HG02981 (cell line): Measurements from ENCODE around the gene CFAP45.

Experiments used
- ATAC-seq: cut with Tn5 transposase; IDR thresholded peaks from one replicate; pipeline ENCODE4 v1.9.1; 2021; ENCODE audit warnings: mild to moderate bottlenecking, moderate library complexity; ENCODE audit not compliant: unreplicated experiment

The CFAP45 gene

GRCh38 chr1:159880430-159880829 lies 19.5 kb downstream of the CFAP45 start:
- ATAC-seq: no peak

GRCh38 chr1:159879977-159880376 lies 20.0 kb downstream of the CFAP45 start:
- no peak for ATAC-seq

DNA sequence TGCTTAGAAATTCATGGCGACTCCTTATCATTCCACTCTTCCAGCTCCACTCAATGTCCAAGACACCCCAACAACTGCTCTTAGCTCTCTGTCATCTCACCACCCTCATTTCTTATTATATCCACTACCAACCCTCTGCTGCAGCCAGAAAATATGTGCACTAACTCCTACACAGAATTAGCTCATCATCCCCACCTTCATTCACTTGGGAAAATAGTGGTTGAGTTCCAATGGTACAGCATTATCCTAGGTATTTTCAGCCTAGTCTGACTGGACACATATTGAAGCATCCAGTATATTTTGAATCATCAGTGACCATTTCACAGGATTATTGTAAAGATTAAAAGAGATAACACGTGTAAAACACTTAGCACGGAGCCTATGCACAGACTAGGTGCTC lies 20.8 kb downstream of the CFAP45 start:
- no peak for ATAC-seq

DNA sequence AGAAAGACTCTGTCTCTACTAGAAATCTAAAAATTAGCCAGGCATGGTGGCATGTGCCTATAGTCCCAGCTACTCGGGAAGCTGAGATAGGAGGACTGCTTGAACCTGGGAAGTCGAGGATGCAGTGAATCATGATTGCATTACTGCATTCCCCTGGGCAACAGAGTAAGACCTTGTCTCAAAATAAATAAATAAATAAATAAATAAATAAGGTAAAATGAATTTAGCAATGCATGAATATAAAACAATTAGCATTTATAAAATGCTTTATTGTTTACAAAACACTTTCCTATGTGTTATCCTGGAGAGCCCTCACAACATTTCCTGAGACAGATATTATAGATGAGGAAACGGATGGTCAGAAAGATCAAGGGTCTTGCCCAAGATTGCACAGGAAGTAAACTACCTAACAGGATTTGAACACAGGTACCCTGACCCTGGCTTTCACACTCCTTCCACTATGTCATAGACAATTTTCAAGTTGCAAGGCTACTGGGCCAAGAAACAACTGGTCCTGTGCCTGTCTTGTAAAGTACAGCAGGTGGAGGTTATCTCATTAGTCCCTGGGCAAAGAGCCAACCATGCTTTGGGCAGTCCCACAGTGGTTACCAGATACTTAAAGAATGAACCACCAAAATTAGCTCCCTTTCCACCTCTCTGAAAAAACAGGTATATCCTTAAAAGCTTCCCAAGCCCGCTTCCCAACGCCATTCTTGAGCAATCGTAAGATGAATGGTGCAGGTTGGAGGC lies 22.1 kb downstream of the CFAP45 start:
- ATAC-seq: no peak

DNA sequence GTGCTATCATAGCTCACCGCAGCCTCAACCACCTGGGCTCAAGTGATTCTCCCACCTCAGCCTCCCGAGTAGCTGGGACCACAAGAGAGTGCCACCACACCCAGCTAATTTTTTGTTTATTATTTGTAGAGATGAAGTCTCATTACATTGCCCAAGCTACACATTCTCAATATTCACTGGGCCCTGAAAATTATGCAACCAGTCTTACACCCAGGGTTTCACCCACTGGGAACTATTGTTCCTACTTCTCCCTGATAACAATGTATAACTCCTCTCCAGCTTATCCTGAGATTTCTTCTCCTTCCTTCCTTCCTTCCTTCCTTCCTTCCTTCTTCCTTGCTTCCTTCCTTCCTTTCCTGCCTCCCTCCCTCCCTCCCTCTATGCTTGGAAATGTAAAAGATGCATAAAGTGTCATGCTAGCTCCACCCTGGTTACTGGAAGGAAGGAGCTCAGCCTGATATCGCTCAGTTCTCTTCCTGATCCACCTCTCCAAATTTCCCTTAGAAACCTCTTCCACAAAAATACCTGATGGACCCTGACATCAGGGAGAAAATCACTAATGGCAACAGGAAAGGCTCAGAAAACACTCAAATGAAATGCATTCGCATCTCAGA lies 26.3 kb downstream of the CFAP45 start:
- ATAC-seq: no peak

DNA sequence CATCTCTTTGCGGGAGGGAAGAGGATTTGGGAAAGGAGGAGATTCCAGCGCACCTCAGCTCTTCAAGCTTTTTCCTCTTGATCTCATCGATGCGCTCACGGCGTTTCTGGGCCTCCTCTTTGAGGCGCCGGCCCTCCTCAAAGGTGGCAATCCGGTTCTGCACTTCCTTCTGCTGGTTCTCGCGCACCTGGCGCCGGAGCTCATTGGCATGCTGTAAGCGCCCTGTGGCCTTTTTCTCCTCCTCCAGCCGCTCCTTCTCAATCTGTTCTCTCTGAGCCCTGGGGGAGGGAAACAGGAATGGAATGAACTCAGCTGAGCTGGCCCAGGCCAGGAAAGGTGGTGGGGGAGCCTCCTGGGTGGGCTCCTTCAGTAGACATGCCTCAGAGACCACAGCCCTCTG lies 27.1 kb downstream of the CFAP45 start:
- no peak for ATAC-seq

GRCh38 chr1:159870704-159871103 lies 29.3 kb downstream of the CFAP45 start:
- no peak for ATAC-seq

GRCh38 chr1:159869607-159870006 lies 30.4 kb downstream of the CFAP45 start:
- ATAC-seq: no peak

DNA sequence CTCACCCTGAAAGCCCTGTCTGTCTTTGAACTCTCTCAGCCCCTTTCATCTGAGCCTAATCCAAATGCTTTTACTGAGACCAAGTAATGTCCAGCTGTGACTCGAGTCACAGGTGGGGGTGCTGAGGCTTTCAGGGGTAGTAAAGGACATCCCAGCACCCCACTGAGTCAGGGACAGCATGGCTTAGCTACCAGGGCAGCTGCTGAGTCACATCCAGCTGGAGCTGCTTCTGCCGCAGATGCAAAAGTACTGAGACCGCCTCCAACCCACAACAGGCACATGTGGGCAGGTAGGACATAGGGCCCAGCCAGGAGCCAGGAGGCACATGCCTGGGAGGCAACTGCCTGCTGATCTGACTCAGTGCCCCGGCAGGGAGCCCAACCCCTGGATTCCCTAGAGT lies 30.8 kb downstream of the CFAP45 start:
- no peak for ATAC-seq

- ATAC-seq: no peak
Measured at GRCh38 chr1:159868766-159869165, 31.2 kb downstream of the CFAP45 start.

GRCh38 chr1:159867664-159868026 lies 32.3 kb downstream of the CFAP45 start:
- ATAC-seq: no peak

GRCh38 chr1:159866905-159867663 lies 32.9 kb downstream of the CFAP45 start:
- no peak for ATAC-seq

DNA sequence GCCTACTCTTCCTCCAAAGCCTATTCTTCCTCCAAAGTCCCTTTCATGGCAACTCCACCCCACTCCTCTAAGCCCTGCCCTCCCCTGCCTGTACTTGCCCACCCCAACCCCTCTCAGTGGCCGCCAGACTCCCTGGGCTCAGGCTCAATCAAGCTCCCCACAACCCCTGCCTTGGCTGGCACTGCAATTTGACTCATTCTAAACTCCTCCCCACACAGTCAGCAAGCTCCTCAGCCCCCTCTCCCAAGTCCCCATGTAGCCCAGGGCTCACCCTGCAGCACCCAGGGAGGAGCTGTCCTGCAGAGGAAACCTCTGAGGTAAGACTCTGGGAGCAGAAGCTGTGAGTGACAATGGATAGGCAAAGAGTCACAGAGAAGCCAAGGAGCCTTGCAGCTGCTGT lies 33.9 kb downstream of the CFAP45 start:
- no peak for ATAC-seq

DNA sequence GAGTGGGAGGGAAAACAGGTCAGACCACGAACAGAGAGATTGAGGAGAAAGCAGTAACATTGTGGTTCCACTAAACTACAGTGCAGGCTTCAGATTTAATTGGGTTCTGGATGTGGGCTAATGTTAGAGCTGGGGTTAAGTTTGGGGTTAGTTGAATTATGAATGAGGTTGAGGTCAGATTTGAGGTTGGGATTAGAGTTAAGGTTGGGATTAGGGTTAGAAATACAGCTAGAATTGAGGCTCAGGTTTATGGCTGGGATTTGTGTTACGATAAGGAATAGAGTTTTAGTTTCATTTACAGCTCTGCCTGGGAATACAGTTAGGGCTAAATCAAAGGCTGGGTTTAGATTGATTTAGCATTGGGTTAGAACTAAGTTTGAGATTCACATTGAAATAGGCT lies 35.7 kb downstream of the CFAP45 start:
- no peak for ATAC-seq

GRCh38 chr1:159862557-159862956 lies 37.4 kb downstream of the CFAP45 start, which contains the start of gene VSIG8:
TSS of gene VSIG8 (minus strand) at chr1:159862657. CDS start at chr1:159862521, 136 bp downstream.
- ATAC-seq: no peak

DNA sequence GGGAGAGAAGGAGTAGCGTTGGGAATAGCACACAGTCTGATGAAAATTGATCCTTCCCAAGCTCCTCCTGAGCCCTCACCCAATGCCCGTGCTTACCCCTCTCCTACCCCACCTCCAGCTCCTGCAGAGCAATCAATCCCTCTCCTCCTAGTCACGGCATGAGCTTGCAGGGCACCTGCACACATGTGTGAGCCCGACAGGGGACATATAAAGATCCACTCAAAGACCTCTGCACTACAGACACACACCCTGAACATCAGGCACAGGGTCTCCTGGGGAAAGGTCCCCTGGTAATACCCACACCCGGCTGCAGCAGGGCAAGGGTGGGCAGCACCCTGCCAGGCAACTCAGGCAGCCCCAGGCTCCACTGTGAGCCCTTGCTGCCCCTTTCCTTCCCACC lies 37.9 kb downstream of the CFAP45 start:
- no peak for ATAC-seq

- ATAC-seq: no peak
Measured at GRCh38 chr1:159861218-159861617, 38.7 kb downstream of the CFAP45 start.

DNA sequence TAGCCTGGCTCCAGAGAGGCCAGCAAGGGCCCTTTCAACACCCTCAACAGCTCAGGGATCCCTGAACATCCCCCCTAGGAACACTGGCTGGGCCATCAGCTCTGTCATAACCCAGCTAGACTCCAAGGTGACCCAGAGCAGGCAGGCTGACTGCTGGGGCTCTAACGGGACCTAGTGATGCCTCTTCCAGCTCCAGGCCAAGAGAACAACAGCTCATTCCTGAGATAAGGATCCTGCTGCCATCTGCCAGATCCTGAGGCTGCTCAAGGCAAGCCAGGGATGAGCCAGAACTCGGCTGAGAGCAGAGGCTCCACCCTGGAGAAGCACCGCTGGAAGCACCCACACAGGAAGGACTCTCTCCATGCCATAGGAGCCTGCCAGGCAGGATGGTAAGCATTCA lies 39.5 kb downstream of the CFAP45 start:
- no peak for ATAC-seq

DNA sequence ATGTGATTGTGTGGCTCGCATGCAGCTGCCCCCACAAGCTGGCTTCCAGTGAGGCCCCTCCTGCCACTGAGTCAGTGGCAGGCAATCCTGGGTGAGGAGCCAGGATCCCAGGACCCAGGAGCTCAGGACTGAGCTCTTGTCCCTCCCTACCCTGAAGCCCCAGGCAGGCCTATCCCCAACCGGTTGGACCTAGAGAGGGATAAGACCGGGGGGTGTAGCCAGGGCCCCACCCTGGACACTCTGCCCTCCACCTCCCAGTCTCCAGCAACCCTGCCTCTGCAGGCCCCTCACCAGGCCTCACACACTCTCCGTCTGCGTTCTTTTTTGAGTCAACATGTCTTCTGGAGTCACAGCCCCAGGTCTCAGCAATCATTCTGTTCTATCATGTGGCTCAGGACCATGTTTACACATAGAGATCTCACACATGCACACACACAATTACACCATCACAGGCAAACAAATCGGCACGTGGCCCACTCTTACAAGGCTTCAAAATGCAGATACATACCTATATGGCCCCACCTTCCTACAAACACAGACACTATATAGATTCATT lies 40.1 kb downstream of the CFAP45 start:
- no peak for ATAC-seq

DNA sequence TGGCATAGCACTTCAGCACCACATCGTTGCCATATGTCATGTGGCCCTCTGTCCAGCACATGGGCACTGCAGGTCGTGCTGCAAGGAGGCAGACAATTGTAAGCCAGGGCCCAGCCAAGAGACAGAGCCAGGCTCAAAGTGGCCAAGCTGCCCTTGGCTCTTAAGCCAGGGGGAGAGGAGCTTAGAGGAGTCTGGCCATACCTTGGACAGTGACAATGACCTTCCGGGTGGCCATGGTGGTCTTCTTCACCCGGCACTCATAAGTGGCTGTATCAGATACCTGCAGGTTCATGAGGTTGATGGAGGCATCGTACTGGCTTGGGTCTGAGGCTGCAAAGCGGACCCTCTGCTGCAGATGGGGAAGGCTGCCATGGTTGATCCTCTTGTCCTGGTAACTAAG lies 42.1 kb downstream of the CFAP45 start:
- no peak for ATAC-seq

DNA sequence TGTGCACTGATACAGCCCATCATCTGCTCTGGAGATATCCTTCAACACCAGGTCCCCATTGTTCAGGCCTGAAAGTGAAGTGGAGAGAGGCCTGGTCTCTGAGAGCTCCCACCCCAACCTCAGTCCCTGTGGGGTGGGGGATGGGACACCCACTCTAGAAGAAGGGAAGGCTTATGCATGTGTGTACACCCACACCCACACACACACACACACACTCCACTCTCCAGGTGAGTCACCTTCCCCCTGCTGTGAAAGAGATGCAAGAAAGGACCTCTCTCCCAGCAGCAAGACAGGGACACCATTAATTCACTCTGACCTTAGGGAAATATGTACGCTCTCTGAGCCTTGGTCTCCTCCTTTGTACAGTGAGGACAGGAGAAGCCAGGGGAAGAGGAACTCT lies 43.4 kb downstream of the CFAP45 start:
- ATAC-seq: no peak

- no peak for ATAC-seq
Measured at GRCh38 chr1:159855709-159856108, 44.3 kb downstream of the CFAP45 start.
